Prostate gland (tissue), 2 donors: ENCODE results near the gene VPS41.

ENCODE experiments used
- POLR2A ChIP-seq: fragments of 450-650 bp; IDR thresholded peaks from one replicate; pipeline ENCODE4 v1.6.1; 2016; ENCODE audit warnings: antibody characterized with exemption, mild to moderate bottlenecking
- TF ChIP-seq, protein P1 (sequence below), 4 experiments: fragments of 200-600 bp in 2 of 4; fragments of 450-650 bp in 2 of 4; sonication (generic) in 2 of 4; IDR thresholded peaks; 1 replicate in 3 of 4; 2 replicates in 1 of 4; pipeline ENCODE4 v1.5.1; 2016 to 2019; ENCODE audit warnings: antibody characterized with exemption in 4 of 4, mild to moderate bottlenecking in 2 of 4, moderate library complexity in 2 of 4

DNA sequence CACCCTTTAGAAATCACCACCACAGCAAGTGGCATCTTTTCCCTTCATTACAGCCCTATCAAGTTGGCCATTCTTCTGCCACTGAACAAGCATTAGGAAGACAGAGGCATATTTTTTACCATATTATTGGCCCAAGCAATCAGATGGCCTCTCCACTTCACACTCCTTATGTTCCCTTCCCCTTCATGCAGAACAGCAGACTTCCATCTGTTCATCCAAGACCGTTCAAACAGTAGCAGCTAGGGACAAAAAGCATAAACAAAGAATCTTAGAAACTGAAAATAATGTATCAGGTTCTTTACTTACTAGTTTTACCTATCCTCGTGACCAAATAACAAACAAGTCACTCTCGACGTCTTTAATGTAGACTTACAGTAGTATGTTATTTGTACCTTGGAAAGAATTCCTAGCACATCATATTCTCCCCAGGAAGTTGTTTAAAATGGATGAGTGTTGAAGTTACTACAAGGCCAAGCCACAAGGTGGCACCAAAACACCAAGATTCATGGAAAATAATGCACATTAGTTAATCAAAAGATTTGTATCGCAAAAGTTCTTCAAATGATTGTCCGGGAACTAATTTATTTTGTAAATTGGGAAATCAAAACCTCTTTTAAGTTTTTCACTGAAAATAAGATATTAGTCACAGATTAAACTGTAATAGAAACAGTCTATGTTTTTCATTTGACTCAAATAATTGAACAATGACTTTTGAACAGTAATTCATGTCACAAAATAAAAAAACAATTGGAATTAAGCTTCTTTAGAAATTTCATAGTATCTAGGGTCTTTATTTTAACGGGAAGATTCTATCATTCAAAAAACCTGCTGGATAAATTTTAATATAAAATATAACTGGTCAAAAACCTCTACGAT is 112.1 kb downstream of the VPS41 start:
- TF ChIP-seq, protein P1, sequence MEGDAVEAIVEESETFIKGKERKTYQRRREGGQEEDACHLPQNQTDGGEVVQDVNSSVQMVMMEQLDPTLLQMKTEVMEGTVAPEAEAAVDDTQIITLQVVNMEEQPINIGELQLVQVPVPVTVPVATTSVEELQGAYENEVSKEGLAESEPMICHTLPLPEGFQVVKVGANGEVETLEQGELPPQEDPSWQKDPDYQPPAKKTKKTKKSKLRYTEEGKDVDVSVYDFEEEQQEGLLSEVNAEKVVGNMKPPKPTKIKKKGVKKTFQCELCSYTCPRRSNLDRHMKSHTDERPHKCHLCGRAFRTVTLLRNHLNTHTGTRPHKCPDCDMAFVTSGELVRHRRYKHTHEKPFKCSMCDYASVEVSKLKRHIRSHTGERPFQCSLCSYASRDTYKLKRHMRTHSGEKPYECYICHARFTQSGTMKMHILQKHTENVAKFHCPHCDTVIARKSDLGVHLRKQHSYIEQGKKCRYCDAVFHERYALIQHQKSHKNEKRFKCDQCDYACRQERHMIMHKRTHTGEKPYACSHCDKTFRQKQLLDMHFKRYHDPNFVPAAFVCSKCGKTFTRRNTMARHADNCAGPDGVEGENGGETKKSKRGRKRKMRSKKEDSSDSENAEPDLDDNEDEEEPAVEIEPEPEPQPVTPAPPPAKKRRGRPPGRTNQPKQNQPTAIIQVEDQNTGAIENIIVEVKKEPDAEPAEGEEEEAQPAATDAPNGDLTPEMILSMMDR (IDR thresholded peaks at IDR 0.05): peak; percentile 47 to 85 (median 80)
- TF ChIP-seq POLR2A: no peak
